Measurements from ENCODE around the gene TEX11. TPM values are rescaled to one million over a fixed set of nuclear protein-coding genes. Genes with fewer than 3 reads are reported as not detected.

TEX11 gene
- total and polyA plus RNA-seq, 10 of the 15 experiments (the other 5 are each of a cell fraction or from before 2014, with no cell fraction given): not detected

DNA sequence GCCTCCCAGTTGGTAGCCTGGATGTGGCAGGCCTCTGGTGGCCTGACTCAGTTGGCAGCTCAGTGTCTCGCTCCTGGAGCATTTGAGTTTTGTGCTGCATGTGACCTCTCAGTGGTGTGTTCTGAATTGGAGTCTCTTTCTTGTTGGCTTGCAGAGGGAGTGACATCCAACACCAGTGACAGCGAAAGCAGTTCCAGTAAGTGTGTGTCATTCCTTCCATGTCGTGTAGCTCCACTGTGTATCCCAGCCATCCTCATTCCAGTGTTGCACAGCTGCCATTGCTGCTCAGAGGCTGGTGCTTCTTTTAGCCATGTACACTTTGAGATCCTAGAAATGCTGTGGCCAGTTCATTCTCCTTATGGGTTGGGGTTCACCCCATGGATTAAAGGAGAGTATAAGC, 411.5 kb downstream of the TEX11 start (continued):
- TF ChIP-seq ETV6 (conservative IDR thresholded peaks at IDR 0.05 in 1 of 2, IDR thresholded peaks at IDR 0.05 in 1 of 2; ENCODE audit: borderline replicate concordance in 1 of 2, low read depth in 1 of 2) (no peak), KDM1A (IDR thresholded peaks at IDR 0.05; ENCODE audit: borderline replicate concordance) (no peak)
- TF ChIP-seq, protein P1, sequence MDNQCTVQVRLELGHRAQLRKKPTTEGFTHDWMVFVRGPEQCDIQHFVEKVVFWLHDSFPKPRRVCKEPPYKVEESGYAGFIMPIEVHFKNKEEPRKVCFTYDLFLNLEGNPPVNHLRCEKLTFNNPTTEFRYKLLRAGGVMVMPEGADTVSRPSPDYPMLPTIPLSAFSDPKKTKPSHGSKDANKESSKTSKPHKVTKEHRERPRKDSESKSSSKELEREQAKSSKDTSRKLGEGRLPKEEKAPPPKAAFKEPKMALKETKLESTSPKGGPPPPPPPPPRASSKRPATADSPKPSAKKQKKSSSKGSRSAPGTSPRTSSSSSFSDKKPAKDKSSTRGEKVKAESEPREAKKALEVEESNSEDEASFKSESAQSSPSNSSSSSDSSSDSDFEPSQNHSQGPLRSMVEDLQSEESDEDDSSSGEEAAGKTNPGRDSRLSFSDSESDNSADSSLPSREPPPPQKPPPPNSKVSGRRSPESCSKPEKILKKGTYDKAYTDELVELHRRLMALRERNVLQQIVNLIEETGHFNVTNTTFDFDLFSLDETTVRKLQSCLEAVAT (IDR thresholded peaks at IDR 0.05): no peak

DNA sequence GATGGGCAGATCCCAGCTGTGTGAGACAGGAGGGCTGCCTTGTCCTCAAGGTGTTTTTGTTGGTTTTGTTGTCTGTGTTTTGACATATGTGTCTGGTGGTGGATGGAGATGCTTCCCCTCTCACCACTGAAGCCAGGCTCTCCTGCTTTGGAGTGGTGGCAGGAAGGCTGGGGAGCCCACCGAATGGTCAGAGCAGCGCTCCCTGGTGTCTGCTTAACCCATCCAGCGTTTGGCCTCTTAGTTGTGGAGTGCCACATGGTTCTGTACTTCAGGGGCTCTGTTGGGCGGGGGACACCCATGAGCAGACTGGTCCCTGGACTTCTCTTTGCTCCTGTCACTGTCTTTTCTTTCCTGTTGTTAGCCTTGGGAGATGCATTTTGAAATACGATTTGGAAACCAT, 412.0 kb downstream of the TEX11 start:
- CTCF ChIA-PET: interaction anchor here (0.5 kb wide), 1 partner anchor 36 kb away, joined by 4 read pairs; no protein-coding TSS in a partner anchor
- POLR2A ChIA-PET: no interaction called here
- 13% methylated on average over 5 of the region's 5 CpGs for WGBS (ENCODE audit: insufficient coverage, insufficient replicate concordance, low lambda C conversion rate, missing lambda C conversion rate)
- H3K27ac ChIP-seq (ENCODE audit: control insufficient read depth, insufficient read depth): no peak overlapping the region
- no peak overlapping the region for H3K4me3 ChIP-seq
- H3K9ac ChIP-seq (ENCODE audit: control insufficient read depth, insufficient read depth, low read length): no peak overlapping the region
- SMC1A ChIA-PET (ENCODE audit: uncharacterized antibody, unreplicated experiment): no interaction called here
- intact Hi-C loops (cut with micrococcal nuclease; ENCODE audit: unreplicated experiment) (no loop called here), in situ Hi-C loops (cut with MboI) (no loop called here)
- no peak for ATAC-seq
- no peaks in the 10 kb centered on the region for H3K79me2 ChIP-seq (ENCODE audit: control insufficient read depth, insufficient read depth, low read length)
- H3K36me3 ChIP-seq (ENCODE audit: control insufficient read depth in 2 of 2, insufficient read depth in 2 of 2, low read length in 1 of 2): no peaks in the 10 kb centered on the region; a peak in 1 of 4 replicates
- no peaks in the 10 kb centered on the region for H3K27me3 ChIP-seq (replicated peaks in 1 of 2; ENCODE audit: control insufficient read depth in 2 of 2, insufficient read depth in 2 of 2, low read length in 1 of 2)
- no TSS peak for BruUV-seq (replicated peaks)
- RAD21 ChIA-PET (ENCODE audit: unreplicated experiment): no interaction called here
- TF ChIP-seq STAT1 (conservative IDR thresholded peaks at IDR 0.05) (no peak), HDAC2 (IDR thresholded peaks at IDR 0.05) (no peak), SMAD5 (IDR thresholded peaks at IDR 0.05; ENCODE audit: low read depth) (no peak), ZNF622 (IDR thresholded peaks at IDR 0.05) (no peak)
- H3K9me3 ChIP-seq (replicated peaks; ENCODE audit: control insufficient read depth, insufficient read depth, low read length): no peaks in the 10 kb centered on the region
- no peak for FAIRE-seq
- DNase-seq (ENCODE audit: low read depth, low spot score): no peak
- H3K4me1 ChIP-seq (ENCODE audit: control insufficient read depth, insufficient read depth, low read length): no peaks in the 10 kb centered on the region
- no peak overlapping the region for H3K4me2 ChIP-seq (ENCODE audit: control insufficient read depth, insufficient read depth)
- H2AFZ ChIP-seq (ENCODE audit: control insufficient read depth, low read depth, low read length): no peak overlapping the region
- H4K20me1 ChIP-seq (ENCODE audit: control insufficient read depth, insufficient read depth): no peaks in the 10 kb centered on the region

Measured in GM12878 (cell line).